ENCODE measurements around the gene EFNA2.

EFNA2 gene

DNA sequence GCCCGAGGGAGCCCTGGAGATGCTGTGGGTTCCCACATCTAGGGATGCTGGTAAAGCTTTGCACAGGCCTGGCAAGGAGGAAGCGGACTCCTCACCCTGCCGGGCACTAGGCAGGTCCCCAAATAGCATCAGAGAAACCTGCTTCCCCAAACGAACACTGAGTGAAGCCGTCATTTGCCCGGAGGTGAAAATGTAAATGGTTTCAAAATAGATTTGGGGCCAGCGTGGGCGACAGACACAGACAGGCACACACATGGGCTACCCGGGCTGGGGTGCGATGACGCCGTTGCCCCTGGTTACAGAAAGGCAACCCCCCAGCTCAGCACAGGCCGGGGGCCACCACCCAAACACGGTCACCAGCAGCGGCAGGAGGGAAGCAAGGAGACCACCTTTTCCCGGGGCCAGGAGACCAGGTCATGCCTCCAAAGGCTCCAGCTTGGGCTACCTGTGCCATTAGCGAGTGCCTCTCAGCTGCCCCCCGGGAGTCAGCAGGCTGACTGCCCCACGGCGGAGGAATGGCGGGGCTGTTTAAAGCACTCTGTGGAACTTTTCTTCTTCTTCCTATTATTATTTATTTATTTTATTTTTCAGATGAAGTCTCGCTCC, 50.5 kb downstream of the EFNA2 start:
- Histone ChIP-seq H3K36me3 (ENCODE audit: control insufficient read depth in 5 of 5, insufficient read depth in 5 of 5, low read length in 5 of 5) (no peaks in the 10 kb centered on the region), H3K27ac (ENCODE audit: low read depth, low read length) (no peak overlapping the region), H3K9me3 (ENCODE audit: control insufficient read depth in 5 of 5, low read length in 5 of 5) (no peaks in the 10 kb centered on the region), H3K4me1 (ENCODE audit: control insufficient read depth in 5 of 5, insufficient read depth in 5 of 5, low read length in 5 of 5) (peaks cover 0 to 3% (median 0%) of the 10 kb centered on the region in 5 donors), H3K27me3 (ENCODE audit: control insufficient read depth in 5 of 5, insufficient read depth in 4 of 5, low read length in 5 of 5) (peaks cover 0 to 8% (median 6%) of the 10 kb centered on the region in 5 donors), H3K4me3 (ENCODE audit: low read depth in 1 of 5, low read length in 5 of 5) (no peak overlapping the region), H3K9ac (ENCODE audit: low read length in 5 of 5) (no peak overlapping the region)

DNA sequence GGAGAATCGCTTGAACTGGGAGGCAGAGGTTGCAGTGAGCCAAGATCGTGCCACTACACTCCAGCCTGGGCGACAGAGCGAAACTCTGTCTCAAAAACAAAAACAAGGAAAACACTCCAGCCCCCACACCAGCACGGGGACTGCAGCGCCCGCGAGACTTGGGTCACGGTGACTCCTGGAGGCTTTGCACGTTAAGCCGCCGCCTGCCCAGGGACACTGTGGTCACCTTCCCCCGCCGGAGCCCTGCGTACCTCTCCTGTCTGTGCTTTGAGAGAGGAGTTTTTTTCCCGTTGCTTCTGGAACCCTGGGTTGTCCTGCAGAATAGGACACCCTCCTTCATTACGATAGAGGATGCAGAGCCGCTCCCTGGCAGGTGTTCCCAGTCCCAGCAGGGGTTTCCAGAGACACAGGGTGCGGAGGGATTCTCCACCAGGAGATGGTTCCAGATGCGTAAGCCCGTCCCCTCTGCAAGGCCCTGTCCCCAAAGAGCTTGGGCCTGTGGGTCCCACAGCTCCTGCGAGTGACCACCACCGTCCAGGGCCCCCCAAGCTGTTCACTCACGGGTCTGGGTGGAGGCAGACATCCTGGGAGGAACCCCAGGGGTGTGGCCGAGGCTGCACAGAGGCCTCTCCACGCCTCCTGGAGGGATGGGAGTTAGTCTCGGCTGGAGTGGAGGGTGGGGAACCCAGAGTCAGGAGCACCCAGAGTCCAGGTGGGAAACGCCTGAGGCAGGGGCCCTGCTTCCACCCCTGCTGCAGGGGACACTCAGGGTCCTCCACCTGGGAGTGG, 55.2 kb downstream of the EFNA2 start:
- H3K36me3 ChIP-seq (ENCODE audit: control insufficient read depth in 5 of 5, insufficient read depth in 5 of 5, low read length in 5 of 5), result no peaks in the 10 kb centered on the region
- H3K27me3 ChIP-seq (ENCODE audit: control insufficient read depth in 5 of 5, insufficient read depth in 4 of 5, low read length in 5 of 5), result peaks cover 0 to 6% (median 0%) of the 10 kb centered on the region in 5 donors
- H3K4me1 ChIP-seq (ENCODE audit: control insufficient read depth in 5 of 5, insufficient read depth in 5 of 5, low read length in 5 of 5), result peaks cover 0 to 8% (median 0%) of the 10 kb centered on the region in 5 donors
- no peak overlapping the region for H3K4me3 ChIP-seq (ENCODE audit: low read depth in 1 of 5, low read length in 5 of 5)
- H3K27ac ChIP-seq (ENCODE audit: low read depth, low read length), result no peak overlapping the region
- no peak overlapping the region for H3K9ac ChIP-seq (ENCODE audit: low read length in 5 of 5)
- no peaks in the 10 kb centered on the region for H3K9me3 ChIP-seq (ENCODE audit: control insufficient read depth in 5 of 5, low read length in 5 of 5)

DNA sequence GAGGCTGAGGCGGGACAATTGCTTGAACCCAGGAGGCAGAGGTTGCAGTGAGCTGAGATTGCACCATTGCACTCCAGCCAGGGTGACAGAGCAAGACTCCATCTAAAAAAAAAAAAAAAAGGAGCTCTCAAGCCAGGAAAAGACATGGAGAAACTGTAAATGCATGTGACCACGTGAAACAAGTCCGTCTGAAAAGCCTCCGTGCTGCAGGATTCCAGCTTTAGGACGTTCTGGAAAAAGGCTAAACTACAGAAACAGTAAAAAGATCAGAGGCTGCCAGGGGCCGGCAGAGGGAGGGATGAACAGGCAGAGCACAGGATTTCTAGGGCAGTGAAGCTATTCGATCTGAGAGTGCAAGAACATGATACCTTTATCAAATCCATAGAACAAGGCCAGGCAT, 57.4 kb downstream of the EFNA2 start:
- Histone ChIP-seq H3K36me3 (ENCODE audit: control insufficient read depth in 5 of 5, insufficient read depth in 5 of 5, low read length in 5 of 5) (no peaks in the 10 kb centered on the region), H3K27ac (ENCODE audit: low read depth, low read length) (no peak overlapping the region), H3K27me3 (ENCODE audit: control insufficient read depth in 5 of 5, insufficient read depth in 4 of 5, low read length in 5 of 5) (peaks cover 0 to 6% (median 0%) of the 10 kb centered on the region in 5 donors), H3K9ac (ENCODE audit: low read length in 5 of 5) (no peak overlapping the region), H3K4me3 (ENCODE audit: low read depth in 1 of 5, low read length in 5 of 5) (no peak overlapping the region), H3K9me3 (ENCODE audit: control insufficient read depth in 5 of 5, low read length in 5 of 5) (no peaks in the 10 kb centered on the region), H3K4me1 (ENCODE audit: control insufficient read depth in 5 of 5, insufficient read depth in 5 of 5, low read length in 5 of 5) (peaks cover 0 to 8% (median 0%) of the 10 kb centered on the region in 5 donors)

DNA sequence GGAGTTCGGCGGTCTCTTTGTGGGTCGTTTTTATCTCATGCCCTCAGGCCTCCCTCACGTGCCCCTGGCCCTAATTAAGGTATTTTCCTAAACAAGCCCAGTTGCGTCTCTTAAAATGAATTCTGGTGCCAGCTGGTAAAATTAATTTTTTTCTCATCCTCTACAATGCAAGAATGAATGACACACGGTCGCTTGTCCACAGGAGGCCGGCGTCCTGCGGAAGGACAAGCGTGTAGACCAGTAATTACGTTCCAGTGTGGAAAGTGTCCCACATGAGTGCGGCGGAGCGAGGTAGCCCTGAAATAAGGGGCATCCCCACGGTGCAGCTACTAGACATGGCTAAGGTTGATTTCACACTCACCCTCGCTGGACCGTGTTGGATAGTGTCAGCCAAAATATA, 63.5 kb downstream of the EFNA2 start:
- Histone ChIP-seq H3K9ac (ENCODE audit: low read length in 5 of 5) (no peak overlapping the region), H3K9me3 (ENCODE audit: control insufficient read depth in 5 of 5, low read length in 5 of 5) (no peaks in the 10 kb centered on the region), H3K27ac (ENCODE audit: low read depth, low read length) (no peak overlapping the region), H3K36me3 (ENCODE audit: control insufficient read depth in 5 of 5, insufficient read depth in 5 of 5, low read length in 5 of 5) (no peaks in the 10 kb centered on the region), H3K27me3 (ENCODE audit: control insufficient read depth in 5 of 5, insufficient read depth in 4 of 5, low read length in 5 of 5) (no peaks in the 10 kb centered on the region), H3K4me3 (ENCODE audit: low read depth in 1 of 5, low read length in 5 of 5) (no peak overlapping the region), H3K4me1 (ENCODE audit: control insufficient read depth in 5 of 5, insufficient read depth in 5 of 5, low read length in 5 of 5) (peaks cover 0 to 5% (median 4%) of the 10 kb centered on the region in 5 donors)

DNA sequence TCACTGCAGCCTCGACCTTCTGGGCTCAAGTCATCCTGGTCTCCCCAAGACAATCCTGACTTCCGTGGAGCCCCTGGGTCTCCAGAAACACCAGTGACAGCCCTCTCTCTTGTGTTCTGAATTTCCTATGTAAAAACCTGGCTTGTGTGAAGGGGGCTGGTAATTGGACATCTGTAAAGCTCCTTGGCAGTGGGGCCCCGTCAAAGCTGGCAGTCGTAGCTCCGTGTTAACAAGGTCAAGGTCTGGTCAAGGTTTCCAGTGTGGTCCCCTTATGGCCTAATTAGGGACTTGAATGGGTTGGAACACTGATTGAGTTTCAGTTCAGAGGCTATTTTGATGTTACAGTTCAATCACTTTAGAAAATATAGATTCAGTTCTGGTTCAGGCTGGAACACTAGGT, 65.2 kb downstream of the EFNA2 start:
- H3K9me3 ChIP-seq (ENCODE audit: control insufficient read depth in 5 of 5, low read length in 5 of 5), result no peaks in the 10 kb centered on the region
- H3K36me3 ChIP-seq (ENCODE audit: control insufficient read depth in 5 of 5, insufficient read depth in 5 of 5, low read length in 5 of 5), result no peaks in the 10 kb centered on the region
- peaks cover 4 to 16% (median 14%) of the 10 kb centered on the region in 5 donors for H3K4me1 ChIP-seq (ENCODE audit: control insufficient read depth in 5 of 5, insufficient read depth in 5 of 5, low read length in 5 of 5)
- no peaks in the 10 kb centered on the region for H3K27me3 ChIP-seq (ENCODE audit: control insufficient read depth in 5 of 5, insufficient read depth in 4 of 5, low read length in 5 of 5)
- no peak overlapping the region for H3K27ac ChIP-seq (ENCODE audit: low read depth, low read length)
- H3K9ac ChIP-seq (ENCODE audit: low read length in 5 of 5), result no peak overlapping the region
- H3K4me3 ChIP-seq (ENCODE audit: low read depth in 1 of 5, low read length in 5 of 5), result no peak overlapping the region
